ENCODE results near the gene LAX1. TPM values are rescaled to one million over a fixed set of nuclear protein-coding genes. Genes with fewer than 3 reads are reported as not detected.
A peak's percentile ranks its signal among the peaks of the same experiment; 100 is the strongest.

Gene LAX1
- total and polyA plus RNA-seq, 4 donors, result 0.26 to 2.4 (median 0.79) TPM

GRCh38 chr1:203764105-203765028 is 616 bp upstream of the LAX1 start:
- H3K9ac ChIP-seq (ENCODE audit: insufficient read depth in 1 of 2, low read length in 2 of 2), result no peak overlapping the region
- H3K27ac ChIP-seq (ENCODE audit: low read depth in 1 of 2, low read length in 1 of 2), result no peak overlapping the region
- H3K36me3 ChIP-seq (ENCODE audit: control insufficient read depth in 4 of 4, insufficient read depth in 4 of 4, low read length in 4 of 4), result no peaks in the 10 kb centered on the region
- WGBS, 2 donors, result 57 to 93% methylated on average over 3 of the region's 3 CpGs
- ATAC-seq (ENCODE audit: insufficient read depth, low FRiP score) (no peak), DNase-seq (no peak)
- no peak overlapping the region for H3K4me3 ChIP-seq
- peaks cover 0 to 2% (median 0%) of the 10 kb centered on the region in 5 donors for H3K4me1 ChIP-seq (ENCODE audit: control insufficient read depth in 5 of 5, insufficient read depth in 5 of 5, low read length in 5 of 5)
- no peak for TF ChIP-seq CTCF (IDR thresholded peaks at IDR 0.05; ENCODE audit: control extremely low read depth, extremely low read depth)
- no peaks in the 10 kb centered on the region for H3K27me3 ChIP-seq (ENCODE audit: control insufficient read depth in 3 of 3, insufficient read depth in 3 of 3, low read length in 2 of 3)
- no peaks in the 10 kb centered on the region for H3K9me3 ChIP-seq (ENCODE audit: control insufficient read depth in 4 of 4, insufficient read depth in 3 of 4, low read length in 3 of 4)

- DNase-seq (no peak), ATAC-seq (ENCODE audit: insufficient read depth, low FRiP score) (no peak)
- H3K27ac ChIP-seq (ENCODE audit: low read depth in 1 of 2, low read length in 1 of 2), result no peak overlapping the region
- H3K36me3 ChIP-seq (ENCODE audit: control insufficient read depth in 4 of 4, insufficient read depth in 4 of 4, low read length in 4 of 4), result no peaks in the 10 kb centered on the region
- H3K9ac ChIP-seq (ENCODE audit: insufficient read depth in 1 of 2, low read length in 2 of 2), result no peak overlapping the region
- TF ChIP-seq CTCF (IDR thresholded peaks at IDR 0.05; ENCODE audit: control extremely low read depth, extremely low read depth), result no peak
- WGBS, 2 donors, result 80 to 84% methylated on average over 6 of the region's 6 CpGs
- peaks cover 0 to 14% (median 6%) of the 10 kb centered on the region in 5 donors for H3K4me1 ChIP-seq (ENCODE audit: control insufficient read depth in 5 of 5, insufficient read depth in 5 of 5, low read length in 5 of 5)
- H3K9me3 ChIP-seq (ENCODE audit: control insufficient read depth in 4 of 4, insufficient read depth in 3 of 4, low read length in 3 of 4), result no peaks in the 10 kb centered on the region
- no peaks in the 10 kb centered on the region for H3K27me3 ChIP-seq (ENCODE audit: control insufficient read depth in 3 of 3, insufficient read depth in 3 of 3, low read length in 2 of 3)
- H3K4me3 ChIP-seq, result no peak overlapping the region
Measured at GRCh38 chr1:203768256-203768655, 3.3 kb downstream of the LAX1 start.

GRCh38 chr1:203769505-203770343 is 4.7 kb downstream of the LAX1 start:
- Histone ChIP-seq H3K27ac (ENCODE audit: low read depth in 1 of 2, low read length in 1 of 2) (peak overlapping the region; percentile 15 to 33), H3K9me3 (ENCODE audit: control insufficient read depth in 4 of 4, insufficient read depth in 3 of 4, low read length in 3 of 4) (no peaks in the 10 kb centered on the region), H3K4me1 (ENCODE audit: control insufficient read depth in 5 of 5, insufficient read depth in 5 of 5, low read length in 5 of 5) (peaks cover 0 to 14% (median 4%) of the 10 kb centered on the region in 5 donors), H3K36me3 (ENCODE audit: control insufficient read depth in 4 of 4, insufficient read depth in 4 of 4, low read length in 4 of 4) (no peaks in the 10 kb centered on the region), H3K4me3 (no peak overlapping the region), H3K9ac (ENCODE audit: insufficient read depth in 1 of 2, low read length in 2 of 2) (peak overlapping the region in 1 of 2 donors; percentile 67), H3K27me3 (ENCODE audit: control insufficient read depth in 3 of 3, insufficient read depth in 3 of 3, low read length in 2 of 3) (no peaks in the 10 kb centered on the region)
- peak; percentile 92 to 95 (median 94) for DNase-seq
- WGBS, 2 donors, result 37 to 40% methylated on average over 15 of the region's 15 CpGs
- TF ChIP-seq CTCF (IDR thresholded peaks at IDR 0.05; ENCODE audit: control extremely low read depth, extremely low read depth), result no peak
- ATAC-seq (ENCODE audit: insufficient read depth, low FRiP score), result no peak
